K562 (cell line): ENCODE results near the gene SLC43A2. TPM values are rescaled to one million over a fixed set of nuclear protein-coding genes. Genes with fewer than 3 reads are reported as not detected.

ENCODE experiments used
- CREB3L1 ChIP-seq: fragments of 450-650 bp; IDR thresholded peaks from 2 replicates; pipeline ENCODE4 v1.6.1; 2014; ENCODE audit warnings: low read depth, mild to moderate bottlenecking, moderate library complexity, borderline replicate concordance
- HINFP ChIP-seq: fragments of 450-650 bp; conservative IDR thresholded peaks from 2 replicates; pipeline ENCODE4 v1.6.1; 2016; ENCODE audit warnings: missing genetic modification characterization, low read depth, mild to moderate bottlenecking, control low read depth, missing compliant biosample characterization
- KDM4B ChIP-seq, 2 experiments: fragments of 450-650 bp in 1 of 2; sonication (generic) in 1 of 2; IDR thresholded peaks; 2 replicates each; pipeline ENCODE4 v1.6.1; 2016 to 2017; ENCODE audit warnings: borderline replicate concordance in 2 of 2, antibody characterized with exemption in 1 of 2, low read depth in 1 of 2, mild to moderate bottlenecking in 1 of 2
- MIER1 ChIP-seq: fragments of 450-650 bp; IDR thresholded peaks from 2 replicates; pipeline ENCODE4 v1.6.1; 2016; ENCODE audit warnings: antibody characterized with exemption, mild to moderate bottlenecking, low read depth
- NFIC ChIP-seq: fragments of 450-650 bp; IDR thresholded peaks from 2 replicates; pipeline ENCODE4 v1.6.1; 2017; ENCODE audit warnings: mild to moderate bottlenecking, inconsistent platforms
- POLR2A ChIP-seq: fragments of 450-650 bp; conservative IDR thresholded peaks from 2 replicates; pipeline ENCODE4 v1.6.1; 2016
- PTBP1 ChIP-seq: fragments of 200-400 bp; formaldehyde crosslinking; IDR thresholded peaks from 2 replicates; pipeline ENCODE4 v1.6.1; 2017; ENCODE audit warnings: low read depth, low read length
- RAD21 ChIP-seq, 2 experiments: fragments of 250-450 bp in 1 of 2; fragments of 450-650 bp in 1 of 2; sonication (Bioruptor Pico) in 1 of 2; formaldehyde crosslinking in 1 of 2; IDR thresholded peaks in 1 of 2; conservative IDR thresholded peaks in 1 of 2; 2 replicates each; pipeline versions ENCODE4 v1.4.0 to v1.8.0; 2020 to 2022; ENCODE audit warnings: mild to moderate bottlenecking in 2 of 2, moderate library complexity in 1 of 2
- RUNX1 ChIP-seq: sonication (generic); IDR thresholded peaks from 2 replicates; pipeline ENCODE4 v1.6.1; 2016; ENCODE audit warnings: antibody characterized with exemption, low read depth
- SIN3A ChIP-seq, 2 experiments: fragments of 150-350 bp in 1 of 2; IDR thresholded peaks; 2 replicates each; pipeline ENCODE4 v1.6.1; 2011 to 2016; ENCODE audit warnings: borderline replicate concordance in 2 of 2, low read depth in 2 of 2, low read length in 2 of 2, mild to moderate bottlenecking in 2 of 2, moderate library complexity in 2 of 2; ENCODE audit not compliant: control insufficient read depth in 1 of 2
- SP1 ChIP-seq: sonication (generic); formaldehyde crosslinking; IDR thresholded peaks from 2 replicates; pipeline ENCODE4 v1.8.1; 2022; ENCODE audit warnings: mild to moderate bottlenecking, missing genetic modification reagents
- SPI1 ChIP-seq: IDR thresholded peaks from 2 replicates; pipeline ENCODE4 v1.6.1; 2011; ENCODE audit warnings: low read depth, low read length, control low read depth, borderline replicate concordance
- SREBF1 ChIP-seq: fragments of 150-350 bp; IDR thresholded peaks from 2 replicates; pipeline ENCODE4 v1.6.1; 2014; ENCODE audit warnings: antibody characterized with exemption, low read depth, low read length, borderline replicate concordance
- SRF ChIP-seq, 2 experiments: fragments of 250-450, 450-650 bp in 1 of 2; sonication (Bioruptor Pico) in 1 of 2; sonication (generic) in 1 of 2; formaldehyde crosslinking; IDR thresholded peaks; 2 replicates each; pipeline versions ENCODE4 v1.5.0 to v1.5.1; 2020 to 2022; ENCODE audit warnings: mild to moderate bottlenecking in 1 of 2, missing genetic modification reagents in 1 of 2
- SUPT5H ChIP-seq: fragments of 450-650 bp; IDR thresholded peaks from 2 replicates; pipeline ENCODE4 v1.6.1; 2016
- TARDBP ChIP-seq: fragments of 450-650 bp; IDR thresholded peaks from 2 replicates; pipeline ENCODE4 v1.6.1; 2016
- XRCC3 ChIP-seq: fragments of 450-650 bp; IDR thresholded peaks from 2 replicates; pipeline ENCODE4 v1.6.1; 2017; ENCODE audit warnings: mild to moderate bottlenecking, moderate library complexity
- XRCC4 ChIP-seq: IDR thresholded peaks from one replicate; pipeline ENCODE4 v1.6.1; 2011; ENCODE audit not compliant: insufficient read depth, insufficient read length; ENCODE audit errors: extremely low read depth
- ZBTB9 ChIP-seq: fragments of 450-650 bp; formaldehyde crosslinking; IDR thresholded peaks from 2 replicates; pipeline ENCODE4 v1.4.0; 2020; ENCODE audit warnings: mild to moderate bottlenecking, moderate library complexity
- ZNF197 ChIP-seq: fragments of 200-800 bp; sonication (Bioruptor generic); IDR thresholded peaks from 2 replicates; pipeline ENCODE4 v1.6.1; 2016; ENCODE audit warnings: low read depth, missing genetic modification characterization, missing compliant biosample characterization
- ZNF589 ChIP-seq: fragments of 200-800 bp; sonication (Bioruptor generic); IDR thresholded peaks from 2 replicates; pipeline ENCODE4 v1.6.1; 2016; ENCODE audit warnings: low read depth, missing genetic modification characterization, missing compliant biosample characterization
- polyA plus RNA-seq, 8 experiments: library from polyadenylated mRNA; depleted of rRNA in 4 of 8; stranded (reverse) in 5 of 8; unstranded in 3 of 8; fragments of >200 nt; fragmentation: Nextera tagmentation in 2 of 8; fragmentation: Illumina TruSeq in 1 of 8; extraction: Ambion mirVana in 2 of 8; extraction: Trizol in 1 of 8; gene quantifications; 2 replicates each; pipeline versions ENCODE4 v1.2.1 to v1.2.3, GENCODE V29; 2011 to 2014; ENCODE audit warnings: inconsistent platforms in 1 of 8, missing spikeins in 1 of 8
- total RNA-seq, 7 experiments: library from RNA; depleted of rRNA in 6 of 7; stranded (reverse); fragments of >200 nt in 6 of 7; fragmentation: Illumina TruSeq in 2 of 7; extraction: Trizol in 2 of 7; gene quantifications; 2 replicates each; pipeline versions ENCODE4 v1.2.1 to v1.2.3, GENCODE V29; 2011 to 2021; ENCODE audit warnings: low replicate concordance in 1 of 7
- TF ChIP-seq, protein P1 (sequence below): fragments of 250-450 bp; sonication (Bioruptor Pico); IDR thresholded peaks from 2 replicates; pipeline ENCODE4 v1.5.0; 2020; ENCODE audit warnings: mild to moderate bottlenecking, borderline replicate concordance

SLC43A2 gene
- total and polyA plus RNA-seq, 9 of the 15 experiments (the other 6 are each of a cell fraction or from before 2014, with no cell fraction given): 0.03 to 10.2 (median 3.6) TPM

GRCh38 chr17:1649844-1650501, 21.3 kb upstream of the SLC43A2 start, which contains the start of gene RILP (continued):
- TF ChIP-seq RAD21 (CRISPR knock-in tag; conservative IDR thresholded peaks at IDR 0.05 in 1 of 2, IDR thresholded peaks at IDR 0.05 in 1 of 2) (no peak), ZNF197 (CRISPR knock-in tag) (no peak), SRF (CRISPR knock-in tag; IDR thresholded peaks at IDR 0.05) (peak in 1 of 2 experiments; percentile 77; a peak in 2 of 4 replicates), HINFP (no peak), TARDBP (no peak), SUPT5H (peak; percentile 68; the same call in 1 of the 2 replicates), CREB3L1 (peak; percentile 30; the same call in 1 of the 2 replicates), XRCC4 (no peak), XRCC3 (no peak), SPI1 (peak; percentile 77; the same call in 1 of the 2 replicates), SP1 (CRISPR knock-in tag) (peak; percentile 75), RUNX1 (no peak), POLR2A (peak; percentile 56), MIER1 (no peak), KDM4B (IDR thresholded peaks at IDR 0.05; ENCODE audit: borderline replicate concordance in 2 of 2, low read depth in 1 of 2) (no peak), PTBP1 (no peak), ZNF589 (CRISPR knock-in tag) (0 out of 2 replicates have a peak, but pooled peaks have one; percentile 35), SIN3A (IDR thresholded peaks at IDR 0.05; ENCODE audit: borderline replicate concordance in 2 of 2, control insufficient read depth in 1 of 2, low read depth in 2 of 2, low read length in 2 of 2) (no peak), NFIC (peak; percentile 74), SREBF1 (no peak), ZBTB9 (peak; percentile 24; the same call in 1 of the 2 replicates)
- TF ChIP-seq, protein P1, sequence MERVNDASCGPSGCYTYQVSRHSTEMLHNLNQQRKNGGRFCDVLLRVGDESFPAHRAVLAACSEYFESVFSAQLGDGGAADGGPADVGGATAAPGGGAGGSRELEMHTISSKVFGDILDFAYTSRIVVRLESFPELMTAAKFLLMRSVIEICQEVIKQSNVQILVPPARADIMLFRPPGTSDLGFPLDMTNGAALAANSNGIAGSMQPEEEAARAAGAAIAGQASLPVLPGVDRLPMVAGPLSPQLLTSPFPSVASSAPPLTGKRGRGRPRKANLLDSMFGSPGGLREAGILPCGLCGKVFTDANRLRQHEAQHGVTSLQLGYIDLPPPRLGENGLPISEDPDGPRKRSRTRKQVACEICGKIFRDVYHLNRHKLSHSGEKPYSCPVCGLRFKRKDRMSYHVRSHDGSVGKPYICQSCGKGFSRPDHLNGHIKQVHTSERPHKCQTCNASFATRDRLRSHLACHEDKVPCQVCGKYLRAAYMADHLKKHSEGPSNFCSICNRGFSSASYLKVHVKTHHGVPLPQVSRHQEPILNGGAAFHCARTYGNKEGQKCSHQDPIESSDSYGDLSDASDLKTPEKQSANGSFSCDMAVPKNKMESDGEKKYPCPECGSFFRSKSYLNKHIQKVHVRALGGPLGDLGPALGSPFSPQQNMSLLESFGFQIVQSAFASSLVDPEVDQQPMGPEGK: no peak
